RPMI7951 (cell line): ENCODE data around the gene MAGI2. TPM values are rescaled to one million over a fixed set of nuclear protein-coding genes. Genes with fewer than 3 reads are reported as not detected.
A peak's percentile ranks its signal among the peaks of the same experiment; 100 is the strongest.

ENCODE experiments used
- DNase-seq: peaks from one replicate; pipeline ENCODE4 v3.0.0-alpha.2; 2012; ENCODE audit warnings: low read depth
- total RNA-seq: library from RNA; depleted of rRNA; stranded (reverse); fragments of >200 nt; shearing (Covaris generic); gene quantifications from 2 replicates; pipeline ENCODE4 v1.2.3, GENCODE V29; 2014

The MAGI2 gene
- total RNA-seq, 1 experiment from 2014 or later: 1.1 TPM

- DNase-seq: no peak
Measured at GRCh38 chr7:78492146-78492545, 961.3 kb downstream of the MAGI2 start.

- DNase-seq: no peak
Measured at GRCh38 chr7:78490524-78490923, 962.9 kb downstream of the MAGI2 start.

GRCh38 chr7:78489476-78490240, 963.8 kb downstream of the MAGI2 start:
- DNase-seq: no peak

GRCh38 chr7:78487464-78487863, 966.0 kb downstream of the MAGI2 start:
- DNase-seq: no peak

GRCh38 chr7:78479348-78479747, 974.1 kb downstream of the MAGI2 start:
- no peak for DNase-seq

GRCh38 chr7:78476851-78477405, 976.5 kb downstream of the MAGI2 start:
- DNase-seq: no peak

GRCh38 chr7:78473571-78474301, 979.7 kb downstream of the MAGI2 start:
- no peak for DNase-seq

GRCh38 chr7:78473021-78473420, 980.4 kb downstream of the MAGI2 start:
- no peak for DNase-seq

GRCh38 chr7:78472519-78472918, 980.9 kb downstream of the MAGI2 start:
- no peak for DNase-seq

GRCh38 chr7:78465894-78466293, 987.6 kb downstream of the MAGI2 start:
- no peak for DNase-seq

- DNase-seq: no peak
Measured at GRCh38 chr7:78463039-78463438, 990.4 kb downstream of the MAGI2 start.

GRCh38 chr7:78450706-78451105, 1002.8 kb downstream of the MAGI2 start:
- DNase-seq: no peak

GRCh38 chr7:78448911-78449310, 1004.6 kb downstream of the MAGI2 start:
- no peak for DNase-seq

- no peak for DNase-seq
Measured at GRCh38 chr7:78444267-78444666, 1009.2 kb downstream of the MAGI2 start.

- no peak for DNase-seq
Measured at GRCh38 chr7:78443811-78444210, 1009.7 kb downstream of the MAGI2 start.

GRCh38 chr7:78441737-78442136, 1011.7 kb downstream of the MAGI2 start:
- no peak for DNase-seq

- no peak for DNase-seq
Measured at GRCh38 chr7:78438433-78438832, 1015.0 kb downstream of the MAGI2 start.

GRCh38 chr7:78437118-78437517, 1016.3 kb downstream of the MAGI2 start:
- DNase-seq: peak; percentile 4

GRCh38 chr7:78435355-78435754, 1018.1 kb downstream of the MAGI2 start:
- no peak for DNase-seq

GRCh38 chr7:78434281-78434680, 1019.2 kb downstream of the MAGI2 start:
- DNase-seq: no peak

- no peak for DNase-seq
Measured at GRCh38 chr7:78433421-78433820, 1020.0 kb downstream of the MAGI2 start.

- no peak for DNase-seq
Measured at GRCh38 chr7:78429878-78430277, 1023.6 kb downstream of the MAGI2 start.

GRCh38 chr7:78427209-78427608, 1026.3 kb downstream of the MAGI2 start:
- DNase-seq: no peak
